Stimulated activated CD8-positive, alpha-beta memory T cell treated with anti-CD3 and anti-CD28 coated beads, Interleukin-15, amount 100 ng/mL, for 4 hours (primary cell): Measurements from ENCODE around the gene S100A2.

Experiments
- DNase-seq, 2 donors: peaks; one replicate each; pipeline ENCODE4 v3.0.0-alpha.2; 2020; ENCODE audit warnings: low read depth in 2 of 2

Gene S100A2

GRCh38 chr1:153545067-153546055 lies 20.3 kb downstream of the S100A2 start, which contains the start of gene S100A4:
Gene S100A4, minus strand, starts transcription at chr1:153545806. Its CDS starts 1,012 bp downstream, at chr1:153544794.
- DNase-seq, result peak; percentile 79 to 85

DNA sequence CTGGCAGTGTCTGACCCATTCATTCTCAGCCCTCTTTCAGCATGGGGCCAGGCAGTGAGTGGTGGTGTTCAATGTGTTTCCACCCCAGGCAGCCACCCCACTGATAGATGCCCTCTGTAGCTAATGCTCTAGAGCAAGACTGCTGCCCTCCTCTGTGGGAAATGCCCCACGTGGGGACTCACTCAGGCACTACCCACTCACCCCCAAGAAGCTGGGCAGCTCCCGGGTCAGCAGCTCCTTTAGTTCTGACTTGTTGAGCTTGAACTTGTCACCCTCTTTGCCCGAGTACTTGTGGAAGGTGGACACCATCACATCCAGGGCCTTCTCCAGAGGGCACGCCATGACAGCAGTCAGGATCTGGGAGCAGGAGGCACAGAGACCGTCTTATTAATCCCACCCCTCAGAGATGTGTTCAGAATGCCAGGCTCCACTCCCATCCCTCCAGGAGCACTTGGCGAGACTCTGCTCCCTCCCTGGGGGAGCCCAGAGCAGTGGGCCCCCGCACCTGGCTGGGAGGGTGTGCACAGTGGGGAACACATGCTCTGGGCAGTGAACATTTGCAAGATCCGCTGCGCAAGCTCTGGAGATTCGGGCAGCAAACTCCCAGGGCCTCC lies 21.1 kb downstream of the S100A2 start:
- no peak for DNase-seq

DNA sequence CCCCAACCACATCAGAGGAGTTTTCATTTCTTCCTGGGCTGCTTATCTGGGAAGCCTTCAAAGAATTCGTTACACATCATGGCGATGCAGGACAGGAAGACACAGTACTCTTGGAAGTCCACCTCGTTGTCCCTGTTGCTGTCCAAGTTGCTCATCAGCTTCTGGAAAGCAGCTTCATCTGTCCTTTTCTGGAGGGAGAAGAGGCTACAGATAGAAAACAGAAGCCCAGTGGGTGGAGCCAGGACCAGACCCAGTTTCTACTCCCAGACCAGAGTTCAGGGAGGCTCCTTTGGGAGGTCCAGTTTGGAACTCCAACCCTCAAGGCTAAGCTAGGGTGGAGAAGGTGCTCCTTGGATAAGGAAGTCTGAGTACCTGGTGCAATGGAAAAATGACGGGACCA lies 21.9 kb downstream of the S100A2 start:
- no peak for DNase-seq

DNA sequence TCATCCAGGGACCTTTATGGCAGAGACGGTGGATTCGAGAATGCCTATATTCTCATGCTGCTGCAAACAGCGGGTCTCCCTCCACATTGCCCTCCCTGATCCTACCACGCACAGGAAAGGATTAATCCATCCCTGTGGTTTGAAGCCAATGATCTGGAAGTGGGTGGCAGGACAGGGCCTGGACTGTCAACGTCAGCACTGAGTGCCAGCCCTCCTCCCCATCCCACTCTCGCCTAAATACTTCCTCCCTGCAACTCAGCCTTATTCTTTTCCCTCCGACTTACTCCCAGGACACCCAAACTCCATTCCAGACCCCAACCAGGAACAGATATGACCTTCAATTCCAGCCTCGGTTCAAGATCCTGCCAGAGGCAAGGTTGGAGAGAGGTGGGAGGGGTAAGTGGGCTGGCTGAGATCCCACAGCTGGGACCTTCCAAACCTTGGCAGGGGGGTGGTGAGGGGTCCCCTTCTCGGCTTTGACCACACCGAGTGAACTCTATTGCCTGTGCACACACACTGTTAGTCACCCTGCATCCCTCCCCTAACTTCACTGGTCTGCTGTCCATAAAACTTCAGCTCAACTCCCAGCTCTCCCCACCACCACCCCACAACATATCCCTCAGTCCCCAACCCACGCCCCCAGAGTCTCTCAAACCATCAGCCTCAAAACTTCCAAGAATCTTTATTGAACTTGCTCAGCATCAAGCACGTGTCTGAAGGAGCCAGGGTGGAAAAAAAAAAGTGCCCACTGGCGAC lies 22.5 kb downstream of the S100A2 start:
- DNase-seq, result no peak

- no peak for DNase-seq
These were observed 23.7 kb downstream of the S100A2 start for GRCh38 chr1:153541641-153542590.

DNA sequence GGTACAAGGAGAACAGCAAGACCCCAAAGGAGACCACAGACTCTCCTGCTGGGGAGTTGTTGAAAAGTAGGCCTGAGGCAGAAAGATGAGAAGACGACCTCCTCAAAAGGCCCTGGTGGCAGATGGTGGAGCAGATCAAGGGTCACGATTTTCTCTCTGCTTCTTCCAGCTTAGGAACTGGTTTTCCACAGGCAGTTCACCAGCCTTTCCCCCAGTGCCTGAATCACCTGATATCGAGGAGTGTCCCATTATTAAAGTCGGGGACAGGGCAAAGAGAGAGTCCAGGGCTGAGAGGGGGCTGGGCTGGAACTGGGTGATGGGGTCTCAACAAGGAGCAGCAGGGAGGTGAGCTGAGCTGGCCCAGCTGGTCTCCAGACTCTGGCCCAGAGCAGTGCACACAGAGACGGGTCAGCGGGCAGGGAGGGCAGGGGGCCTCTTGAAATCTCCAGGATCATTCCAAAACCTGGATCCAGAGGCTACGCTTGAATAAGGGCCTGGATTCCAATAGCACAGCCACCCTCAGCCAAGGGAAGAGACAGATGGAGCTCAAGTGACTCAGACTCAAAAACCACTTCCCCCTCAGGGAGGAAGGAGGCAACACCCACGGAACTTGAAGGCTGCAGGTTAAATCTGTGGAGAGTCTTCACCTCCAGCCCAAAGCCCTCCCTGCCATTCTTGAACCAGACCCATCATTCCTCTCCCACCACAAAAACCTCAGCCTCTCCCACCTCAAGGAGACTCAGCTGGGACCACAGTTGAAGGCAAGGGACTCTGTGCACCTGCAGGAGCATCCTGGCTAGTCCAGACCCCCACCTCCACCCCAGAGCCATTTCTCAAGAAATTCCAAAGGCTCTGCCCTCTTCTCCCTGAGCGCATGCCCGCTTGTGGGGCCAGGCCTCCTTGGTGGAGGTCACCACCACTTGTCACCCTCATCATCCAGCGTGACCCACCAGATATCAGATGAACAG lies 25.0 kb downstream of the S100A2 start, which contains the start of gene S100A5:
TSS of gene S100A5 (minus strand) at position 541 of the 968 bp plus-strand sequence. CDS start 743 bp downstream, outside the sequence.
- DNase-seq, result no peak

- DNase-seq, result no peak
These were observed 26.1 kb downstream of the S100A2 start for GRCh38 chr1:153539395-153540093.

- DNase-seq, result no peak
These were observed 27.3 kb downstream of the S100A2 start for GRCh38 chr1:153538315-153538821.

DNA sequence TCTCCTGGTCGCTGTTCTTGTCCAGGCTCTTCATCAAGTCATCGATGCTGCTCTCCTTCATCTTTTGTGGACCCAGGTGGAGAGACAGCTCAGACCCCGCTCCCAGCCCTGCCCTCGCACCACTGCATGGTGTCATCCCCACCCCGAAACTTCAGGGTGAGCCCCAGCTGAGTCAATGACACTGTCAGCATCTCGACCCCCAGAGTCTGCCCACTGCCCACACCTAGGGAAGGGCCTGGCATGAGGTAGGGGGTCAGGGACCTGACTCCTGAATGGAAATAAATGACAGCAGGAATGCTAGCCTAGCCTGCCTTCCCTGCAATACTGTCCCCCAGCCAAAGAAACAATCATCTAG lies 28.3 kb downstream of the S100A2 start:
- DNase-seq, result no peak

- DNase-seq, result no peak
These were observed 28.8 kb downstream of the S100A2 start for GRCh38 chr1:153536671-153537375.

- peak; percentile 68 to 75 for DNase-seq
These were observed 29.5 kb downstream of the S100A2 start for GRCh38 chr1:153536012-153536670.

DNA sequence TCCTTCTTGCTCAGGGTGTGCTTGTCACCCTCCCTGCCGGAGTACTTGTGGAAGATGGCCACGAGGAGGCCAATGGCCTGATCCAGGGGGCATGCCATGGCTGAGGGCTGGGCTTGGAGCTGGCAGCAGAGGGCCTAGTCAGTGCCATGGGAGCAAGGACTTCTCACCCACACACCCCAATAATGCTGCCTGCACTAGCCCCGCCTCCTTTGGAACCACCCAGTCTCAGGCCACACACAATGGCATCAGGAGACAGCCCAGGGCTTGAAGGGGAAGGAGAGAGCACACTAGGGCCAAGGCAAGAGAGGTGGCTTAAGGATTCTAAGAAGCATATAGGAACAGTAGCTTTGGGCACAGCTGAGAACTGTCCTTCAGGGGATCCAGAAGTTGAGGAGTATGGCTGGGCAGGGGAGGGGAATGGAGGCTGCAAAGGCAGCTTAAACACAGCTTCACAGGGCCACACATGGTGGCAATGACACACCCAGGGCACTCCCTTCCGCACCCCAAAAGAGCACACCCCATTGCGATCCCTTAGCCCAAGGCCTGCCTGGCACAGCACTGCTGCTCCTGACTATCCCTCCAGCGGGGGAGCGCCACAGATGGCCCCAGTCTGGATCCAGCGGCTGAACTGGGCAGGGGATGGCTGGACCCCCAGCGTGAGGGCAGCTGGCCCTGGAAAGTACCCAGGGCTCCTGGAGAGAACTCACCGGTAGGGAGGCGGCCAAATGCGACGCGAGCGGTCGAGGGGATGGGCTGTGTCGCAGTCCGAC lies 30.2 kb downstream of the S100A2 start, which contains the start of gene S100A6:
TSS of gene S100A6 (minus strand) at position 750 of the 770 bp plus-strand sequence. CDS start at position 98, 652 bp downstream.
- DNase-seq, result no peak

GRCh38 chr1:153534925-153535241 lies 30.8 kb downstream of the S100A2 start:
- no peak for DNase-seq

- no peak for DNase-seq
These were observed 31.3 kb downstream of the S100A2 start for GRCh38 chr1:153534226-153534924.

DNA sequence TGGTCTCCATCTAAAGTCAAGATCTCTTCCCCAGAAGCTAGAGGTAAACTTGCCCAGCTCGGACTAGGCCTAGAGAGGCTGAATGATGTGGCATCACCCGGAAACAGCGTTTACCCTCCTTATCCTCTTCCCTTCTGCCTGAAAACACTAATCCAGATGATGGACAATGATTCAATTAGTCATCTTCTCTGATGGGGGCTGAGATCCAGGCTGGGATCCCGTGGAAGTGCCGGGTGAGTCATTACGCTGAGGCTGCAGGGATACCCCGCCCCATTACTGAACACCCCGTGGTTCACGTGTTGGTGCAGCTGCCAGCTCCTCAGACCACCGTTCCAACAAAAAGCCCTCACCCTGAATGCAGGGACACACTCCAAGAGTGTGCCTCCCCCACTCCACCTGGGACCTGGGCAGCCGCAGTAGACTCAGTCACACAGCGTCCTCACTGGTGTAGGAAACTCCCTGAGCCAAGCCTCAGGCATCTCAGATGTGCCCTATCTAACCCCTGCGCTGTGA lies 31.9 kb downstream of the S100A2 start:
- DNase-seq, result no peak
